Panc1 (cell line): ENCODE results near the gene PIEZO1. TPM values are rescaled to one million over a fixed set of nuclear protein-coding genes. Genes with fewer than 3 reads are reported as not detected.

ENCODE experiments used
- ATAC-seq: fragments of 200-7000 bp; cut with Tn5 transposase; 2 replicates; pipeline ENCODE4 v1.9.1; 2020; ENCODE audit warnings: mild to moderate bottlenecking, moderate library complexity
- BruUV-seq: library from RNA; stranded (reverse); fragments of 400-500 nt; replicated peaks from 2 replicates; lab custom pipeline; 2021; lab: Mats Ljungman, UMichigan
- CTCF ChIA-PET: fragments of 300-600 bp; sonication (Branson Sonifier 250); formaldehyde crosslinking; loops from one replicate; lab custom pipeline; 2022; ENCODE audit warnings: antibody characterized with exemption; lab: Charles Lee
- POLR2A ChIA-PET: fragments of 300-600 bp; sonication (Branson Sonifier 250); formaldehyde crosslinking; loops from one replicate; lab custom pipeline; 2022; ENCODE audit warnings: antibody characterized with exemption; lab: Charles Lee
- DNase-seq: peaks from one replicate; pipeline ENCODE4 v3.0.0-alpha.2; 2010; ENCODE audit warnings: low read depth, low spot score
- H3K27ac ChIP-seq: 2 replicates; pipeline ENCODE4 v1.5.1; 2011; ENCODE audit warnings: mild to moderate bottlenecking, low read length, inconsistent platforms
- H3K27me3 ChIP-seq: fragments of 200-500 bp; sonication (Bioruptor generic); 2 replicates; pipeline ENCODE4 v1.6.0; 2014; ENCODE audit warnings: low read length, inconsistent platforms; ENCODE audit not compliant: control insufficient read depth, insufficient read depth
- H3K36me3 ChIP-seq: fragments of 200-500 bp; sonication (Bioruptor generic); 2 replicates; pipeline ENCODE4 v1.5.1; 2014; ENCODE audit warnings: inconsistent platforms, mild to moderate bottlenecking, low read length, moderate library complexity; ENCODE audit not compliant: control insufficient read depth, insufficient read depth
- H3K4me1 ChIP-seq: 2 replicates; pipeline ENCODE4 v1.5.1; 2011; ENCODE audit warnings: inconsistent platforms, mild to moderate bottlenecking, low read length, moderate library complexity; ENCODE audit not compliant: control insufficient read depth, insufficient read depth
- H3K4me3 ChIP-seq, 2 experiments: 2 replicates each; pipeline ENCODE4 v1.5.1; 2011 to 2012; ENCODE audit warnings: low read depth in 2 of 2, low read length in 2 of 2, mild to moderate bottlenecking in 2 of 2, inconsistent platforms in 1 of 2, moderate library complexity in 1 of 2
- H3K9me3 ChIP-seq: fragments of 200-500 bp; sonication (Bioruptor generic); 2 replicates; pipeline ENCODE4 v1.5.1; 2014; ENCODE audit warnings: low read depth, mild to moderate bottlenecking, inconsistent platforms, low read length, moderate library complexity; ENCODE audit not compliant: control insufficient read depth, insufficient read depth
- CTCF ChIP-seq: fragments of 450-650 bp; IDR thresholded peaks from 2 replicates; pipeline ENCODE4 v1.5.1; 2017; ENCODE audit warnings: mild to moderate bottlenecking
- POLR2AphosphoS5 ChIP-seq: IDR thresholded peaks from 2 replicates; pipeline ENCODE4 v1.6.1; 2012; ENCODE audit warnings: mild to moderate bottlenecking, low read depth, low read length, moderate library complexity
- REST ChIP-seq, 2 experiments: IDR thresholded peaks; 2 replicates each; pipeline ENCODE4 v1.6.1; 2011 to 2012; ENCODE audit warnings: low read depth in 2 of 2, control low read depth in 1 of 2, low read length in 1 of 2, mild to moderate bottlenecking in 1 of 2, moderate library complexity in 1 of 2; ENCODE audit not compliant: insufficient read depth in 1 of 2
- SIN3A ChIP-seq: IDR thresholded peaks from 2 replicates; pipeline ENCODE4 v1.6.1; 2012; ENCODE audit warnings: low read depth, mild to moderate bottlenecking, low read length, moderate library complexity, borderline replicate concordance; ENCODE audit not compliant: insufficient read depth
- TCF7L2 ChIP-seq: IDR thresholded peaks from 2 replicates; pipeline ENCODE4 v1.6.1; 2011; ENCODE audit warnings: mild to moderate bottlenecking, low read depth, low read length, inconsistent platforms
- in situ Hi-C: cut with HindIII; loops from 2 replicates; pipeline ENCODE4 v1.10.0; 2016; ENCODE audit warnings: low sequenced_read_pairs, low pct_unique_long_range_greater_than_20kb
- intact Hi-C: fragments of 100-400 bp; cut with micrococcal nuclease; formaldehyde crosslinking; loops from one replicate; pipeline ENCODE4 v1.10.0; 2022; ENCODE audit not compliant: unreplicated experiment
- total RNA-seq: library from RNA; stranded (reverse); gene quantifications from one replicate; pipeline ENCODE4 v1.2.1, GENCODE V29; 2021; ENCODE audit not compliant: unreplicated experiment

PIEZO1 gene
- total RNA-seq, 1 experiment from 2014 or later: 175 TPM

- in situ Hi-C loops: no loop called here
- no peaks in the 10 kb centered on the region for H3K27me3 ChIP-seq
- CTCF ChIA-PET: no interaction called here
- no TSS peak for BruUV-seq
- no peaks in the 10 kb centered on the region for H3K4me1 ChIP-seq
- no peaks in the 10 kb centered on the region for H3K36me3 ChIP-seq
- H3K9me3 ChIP-seq: no peaks in the 10 kb centered on the region
- ATAC-seq (no peak), DNase-seq (no peak)
- H3K4me3 ChIP-seq: no peak overlapping the region
- intact Hi-C loops: no loop called here
- TF ChIP-seq POLR2AphosphoS5 (no peak), SIN3A (no peak), REST (IDR thresholded peaks at IDR 0.05; ENCODE audit: insufficient read depth in 1 of 2, low read depth in 2 of 2, low read length in 1 of 2) (no peak), TCF7L2 (no peak), CTCF (no peak)
- no peak overlapping the region for H3K27ac ChIP-seq
- POLR2A ChIA-PET: no interaction called here
These were observed 111.2 kb downstream of the PIEZO1 start for GRCh38 chr16:88673716-88674379.

GRCh38 chr16:88672776-88673175, 112.2 kb downstream of the PIEZO1 start:
- BruUV-seq: no TSS peak
- Histone ChIP-seq H3K27ac (no peak overlapping the region), H3K27me3 (no peaks in the 10 kb centered on the region), H3K4me1 (no peaks in the 10 kb centered on the region), H3K9me3 (no peaks in the 10 kb centered on the region), H3K4me3 (no peak overlapping the region), H3K36me3 (no peaks in the 10 kb centered on the region)
- no peak for DNase-seq
- peak; percentile 59; the same call in 1 of the 2 replicates for ATAC-seq
- CTCF ChIA-PET: no interaction called here
- POLR2A ChIA-PET: no interaction called here
- in situ Hi-C loops (no loop called here), intact Hi-C loops (no loop called here)
- TF ChIP-seq TCF7L2 (no peak), CTCF (no peak; the same call in none of the 2 replicates), POLR2AphosphoS5 (no peak), SIN3A (no peak), REST (IDR thresholded peaks at IDR 0.05; ENCODE audit: insufficient read depth in 1 of 2, low read depth in 2 of 2, low read length in 1 of 2) (no peak)
